Tibial artery (tissue), 4 donors: ENCODE measurements around the gene RAC3.
A peak's percentile ranks its signal among the peaks of the same experiment; 100 is the strongest.

ENCODE experiments used
- DNase-seq, 2 donors: peaks; one replicate each; pipeline ENCODE4 v3.0.0-alpha.2; 2019
- H3K27ac ChIP-seq, 2 donors: fragments of 200-600 bp; sonication (generic) in 1 of 2; 1 replicate in 1 of 2; 2 replicates in 1 of 2; pipeline ENCODE4 v1.5.1; 2018 to 2019; ENCODE audit warnings: mild to moderate bottlenecking in 1 of 2
- H3K27me3 ChIP-seq, 2 donors: fragments of 200-600 bp; sonication (generic) in 1 of 2; one replicate each; pipeline versions ENCODE4 v1.5.1 to v1.6.0; 2016 to 2019
- H3K36me3 ChIP-seq, 3 donors: fragments of 200-600 bp; sonication (generic) in 2 of 3; one replicate each; pipeline ENCODE4 v1.5.1; 2016 to 2019; ENCODE audit warnings: mild to moderate bottlenecking in 2 of 3
- H3K4me1 ChIP-seq, 4 donors: fragments of 200-600 bp; sonication (generic) in 2 of 4; 1 replicate in 3 of 4; 2 replicates in 1 of 4; pipeline ENCODE4 v1.5.1; 2016 to 2019
- H3K4me3 ChIP-seq, 2 donors: fragments of 200-600 bp; sonication (generic) in 1 of 2; 1 replicate in 1 of 2; 2 replicates in 1 of 2; pipeline ENCODE4 v1.5.1; 2018 to 2019; ENCODE audit warnings: mild to moderate bottlenecking in 2 of 2
- H3K9me3 ChIP-seq, 3 donors: fragments of 200-600 bp; sonication (generic) in 1 of 3; one replicate each; pipeline ENCODE4 v1.5.1; 2016 to 2019
- intact Hi-C: fragments of 100-400 bp; cut with DNase I; formaldehyde crosslinking; loops from one replicate; pipeline ENCODE4 v1.15.0; 2023; ENCODE audit warnings: low total_unique reads
- TF ChIP-seq, protein P1 (sequence below), 2 experiments: fragments of 200-600 bp in 1 of 2; fragments of 450-650 bp in 1 of 2; IDR thresholded peaks; one replicate each; pipeline ENCODE4 v1.5.1; 2017 to 2019; ENCODE audit warnings: antibody characterized with exemption in 2 of 2, mild to moderate bottlenecking in 1 of 2, moderate library complexity in 1 of 2

Gene RAC3

DNA sequence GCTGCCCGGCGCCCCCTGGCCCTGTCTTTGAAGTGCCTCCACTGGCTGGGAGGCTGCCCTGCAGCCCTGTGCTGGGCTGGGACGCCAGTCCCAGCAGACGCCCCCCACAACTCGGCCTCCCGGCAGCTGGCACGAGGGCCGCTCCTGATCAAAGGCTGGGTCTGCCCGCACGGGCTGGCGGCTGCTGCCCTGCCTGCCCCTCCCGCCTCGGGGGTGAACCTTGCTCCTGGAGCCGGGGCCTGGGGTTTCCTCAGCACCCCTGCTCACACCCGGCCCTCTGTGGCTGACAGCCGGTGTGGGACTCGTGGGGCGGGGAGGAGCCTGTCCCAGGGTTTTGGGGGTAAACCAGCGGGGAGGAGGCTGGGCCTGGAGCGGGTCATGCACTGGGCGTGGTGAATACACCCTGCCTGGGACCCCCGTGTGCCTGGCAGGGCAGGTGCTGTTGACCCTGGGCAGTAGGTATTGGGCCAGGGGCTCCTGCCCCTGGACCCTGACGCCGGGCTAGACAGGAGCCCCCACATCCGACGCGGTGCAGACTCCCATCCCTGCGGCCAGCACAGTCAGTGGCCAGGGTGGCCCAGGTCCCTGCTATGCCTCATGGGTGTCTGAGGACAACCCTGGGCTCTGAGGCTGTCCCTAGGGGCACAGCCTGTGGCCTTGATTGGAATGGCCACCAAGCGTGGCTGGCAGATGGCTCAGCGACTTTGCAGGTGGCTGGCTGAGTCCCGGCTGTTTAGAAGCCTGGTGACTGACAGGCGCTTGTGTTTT is 30.5 kb upstream of the RAC3 start:
- Histone ChIP-seq H3K36me3 (peaks cover 0 to 15% (median 7%) of the 10 kb centered on the region in 3 donors), H3K9me3 (no peaks in the 10 kb centered on the region), H3K27ac (no peak overlapping the region), H3K27me3 (no peaks in the 10 kb centered on the region), H3K4me1 (peaks cover 6 to 37% (median 29%) of the 10 kb centered on the region in 4 donors), H3K4me3 (no peak overlapping the region)
- no peak for DNase-seq
- TF ChIP-seq, protein P1, sequence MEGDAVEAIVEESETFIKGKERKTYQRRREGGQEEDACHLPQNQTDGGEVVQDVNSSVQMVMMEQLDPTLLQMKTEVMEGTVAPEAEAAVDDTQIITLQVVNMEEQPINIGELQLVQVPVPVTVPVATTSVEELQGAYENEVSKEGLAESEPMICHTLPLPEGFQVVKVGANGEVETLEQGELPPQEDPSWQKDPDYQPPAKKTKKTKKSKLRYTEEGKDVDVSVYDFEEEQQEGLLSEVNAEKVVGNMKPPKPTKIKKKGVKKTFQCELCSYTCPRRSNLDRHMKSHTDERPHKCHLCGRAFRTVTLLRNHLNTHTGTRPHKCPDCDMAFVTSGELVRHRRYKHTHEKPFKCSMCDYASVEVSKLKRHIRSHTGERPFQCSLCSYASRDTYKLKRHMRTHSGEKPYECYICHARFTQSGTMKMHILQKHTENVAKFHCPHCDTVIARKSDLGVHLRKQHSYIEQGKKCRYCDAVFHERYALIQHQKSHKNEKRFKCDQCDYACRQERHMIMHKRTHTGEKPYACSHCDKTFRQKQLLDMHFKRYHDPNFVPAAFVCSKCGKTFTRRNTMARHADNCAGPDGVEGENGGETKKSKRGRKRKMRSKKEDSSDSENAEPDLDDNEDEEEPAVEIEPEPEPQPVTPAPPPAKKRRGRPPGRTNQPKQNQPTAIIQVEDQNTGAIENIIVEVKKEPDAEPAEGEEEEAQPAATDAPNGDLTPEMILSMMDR (IDR thresholded peaks at IDR 0.05): no peak
- intact Hi-C loops: no loop called here

DNA sequence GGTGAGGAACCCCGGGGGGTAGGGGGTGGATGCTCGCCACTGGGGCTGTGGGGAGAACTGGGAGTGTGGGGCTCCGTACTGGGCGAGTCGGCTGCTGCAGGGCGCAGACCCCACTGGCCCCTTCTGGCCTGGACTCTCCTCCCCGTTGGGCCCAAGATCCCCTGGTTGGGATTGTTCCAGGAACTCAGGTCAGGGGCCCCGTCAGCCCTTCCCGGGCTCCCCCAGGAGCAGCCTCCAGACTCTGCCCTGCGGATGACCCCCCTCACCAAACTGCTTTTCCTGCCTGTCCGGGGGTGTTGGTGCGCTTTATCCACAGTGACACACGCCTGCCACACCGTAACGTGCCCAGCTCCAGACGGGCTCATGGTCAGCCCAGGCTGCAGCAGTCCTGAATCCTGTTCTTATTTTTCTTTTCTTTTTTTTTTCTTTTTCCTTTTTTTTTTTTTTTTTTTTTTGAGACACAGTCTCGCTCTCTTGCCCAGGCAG is 29.9 kb upstream of the RAC3 start:
- H3K36me3 ChIP-seq: peaks cover 0 to 9% (median 1%) of the 10 kb centered on the region in 3 donors
- no peaks in the 10 kb centered on the region for H3K27me3 ChIP-seq
- no peak for DNase-seq
- no peak overlapping the region for H3K4me3 ChIP-seq
- H3K27ac ChIP-seq: no peak overlapping the region
- intact Hi-C loops: no loop called here
- TF ChIP-seq, protein P1 (IDR thresholded peaks at IDR 0.05): no peak
- peaks cover 6 to 44% (median 35%) of the 10 kb centered on the region in 4 donors for H3K4me1 ChIP-seq
- no peaks in the 10 kb centered on the region for H3K9me3 ChIP-seq

DNA sequence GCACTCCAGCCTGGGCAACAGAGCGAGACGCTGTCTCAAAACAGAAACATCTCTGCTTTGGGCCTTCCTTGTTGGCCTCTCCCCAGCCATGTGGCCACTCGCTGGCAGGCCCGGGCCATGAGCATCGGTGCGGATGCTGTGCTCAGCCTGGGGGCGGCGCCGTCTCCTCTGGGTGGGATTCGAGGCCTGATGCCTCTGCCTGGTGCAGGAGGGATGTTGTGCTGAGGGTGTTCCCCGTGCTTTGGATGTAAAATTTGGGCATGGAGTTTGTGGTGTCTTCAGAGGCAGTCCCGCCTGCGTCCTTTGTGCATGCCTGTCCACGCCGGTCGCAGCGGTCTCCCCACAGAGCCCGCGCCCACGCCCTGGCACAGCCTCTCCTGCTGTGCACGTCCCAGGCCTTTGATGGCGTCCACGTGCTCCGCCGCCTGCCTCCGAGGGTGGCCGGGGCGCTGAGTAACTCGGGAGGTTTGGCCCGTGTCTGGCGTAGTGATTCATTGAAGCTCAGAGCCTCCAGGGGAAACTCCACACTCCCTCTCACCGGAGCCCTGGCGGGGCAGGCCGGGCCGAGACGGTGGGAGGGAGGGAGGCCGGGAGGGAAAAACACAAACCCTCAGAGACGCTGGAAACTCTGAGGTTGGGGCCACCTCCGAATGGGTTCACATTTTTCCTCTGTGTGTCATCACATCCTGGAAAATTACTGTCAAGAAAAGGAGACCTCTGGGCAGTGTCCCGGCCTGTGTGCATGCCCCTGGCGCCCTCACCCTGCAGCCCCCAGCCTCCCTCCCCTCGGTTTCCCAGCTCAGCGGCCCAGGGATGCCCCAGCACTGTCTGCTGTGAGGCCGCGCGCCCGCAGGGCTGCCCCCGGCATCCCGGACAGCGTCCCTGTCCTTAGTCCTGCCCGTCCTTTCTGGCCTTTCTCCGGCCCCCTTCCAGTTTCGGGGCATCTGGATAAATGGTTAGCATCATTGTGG is 27.8 kb upstream of the RAC3 start:
- peak overlapping the region; percentile 41 to 64 for H3K27ac ChIP-seq
- TF ChIP-seq, protein P1 (IDR thresholded peaks at IDR 0.05): no peak
- H3K36me3 ChIP-seq: no peaks in the 10 kb centered on the region
- no peak overlapping the region for H3K4me3 ChIP-seq
- no peaks in the 10 kb centered on the region for H3K27me3 ChIP-seq
- peaks cover 6 to 62% (median 51%) of the 10 kb centered on the region in 4 donors for H3K4me1 ChIP-seq
- H3K9me3 ChIP-seq: no peaks in the 10 kb centered on the region
- intact Hi-C loops: no loop called here
- DNase-seq: peak; percentile 83 to 96

DNA sequence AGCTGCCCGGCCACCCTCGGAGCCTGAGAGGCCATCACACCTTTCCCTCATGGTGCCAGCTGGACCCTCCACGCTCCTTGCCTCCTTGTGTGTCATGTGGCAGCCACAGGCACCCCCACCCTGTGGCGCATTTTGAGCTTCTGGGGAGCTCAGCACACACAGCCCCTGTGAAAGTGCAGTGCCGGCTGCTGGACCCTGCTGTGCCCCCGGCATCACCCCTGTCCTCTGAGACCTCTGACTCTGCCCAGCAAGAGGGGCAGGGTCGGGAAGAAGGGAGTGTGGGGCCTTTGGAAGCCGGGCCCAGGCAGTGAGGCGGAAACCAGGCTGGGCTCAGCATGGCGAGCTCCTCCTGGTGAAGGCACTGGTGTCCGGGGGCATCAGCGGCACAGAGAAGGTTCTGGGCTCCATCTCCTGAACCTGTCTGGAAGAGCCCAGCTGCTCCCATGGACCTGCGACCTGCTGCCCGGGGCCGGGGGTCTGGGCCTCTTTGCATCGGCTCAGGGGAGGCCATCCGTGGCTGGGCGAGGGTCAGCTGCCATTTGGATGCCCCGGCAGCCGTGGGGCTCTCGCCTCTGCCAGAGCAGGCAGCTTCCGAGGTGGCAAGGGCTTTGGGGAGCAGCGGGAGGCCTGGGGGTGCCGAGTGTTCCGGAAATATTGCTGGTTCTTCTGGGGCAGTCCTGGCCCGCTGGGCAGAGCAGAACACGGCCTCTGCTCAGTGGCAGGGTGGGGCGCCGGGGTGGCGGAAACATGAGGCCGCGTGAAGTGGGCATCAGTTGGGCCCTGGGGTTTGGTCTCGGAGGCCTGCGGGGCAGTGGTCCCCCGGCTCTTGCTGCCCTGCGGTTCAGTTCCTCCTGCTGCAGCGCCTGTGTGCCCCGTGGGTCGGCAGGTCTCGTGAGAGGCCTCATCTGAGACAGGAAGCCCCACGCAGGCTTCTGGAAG is 26.7 kb upstream of the RAC3 start:
- H3K4me1 ChIP-seq: peaks cover 6 to 62% (median 51%) of the 10 kb centered on the region in 4 donors

More for the DNA sequence above, 26.7 kb upstream of the RAC3 start:
- H3K9me3 ChIP-seq: no peaks in the 10 kb centered on the region
- peak overlapping the region; percentile 34 to 64 for H3K27ac ChIP-seq
- intact Hi-C loops: no loop called here
- no peak overlapping the region for H3K4me3 ChIP-seq
- H3K36me3 ChIP-seq: peaks cover 0 to 9% (median 0%) of the 10 kb centered on the region in 3 donors
- DNase-seq: no peak
- TF ChIP-seq, protein P1 (IDR thresholded peaks at IDR 0.05): no peak
- no peaks in the 10 kb centered on the region for H3K27me3 ChIP-seq
